Activated CD4-positive, alpha-beta T cell treated with anti-CD3 and anti-CD28 coated beads for 48 hours (primary cell): ENCODE measurements around the gene PCCA.
"Not testable (repeated sequence)": the region's sequence is repeated elsewhere in the genome, so short reads cannot be mapped to it uniquely, and the experiment has no call there.

Source experiments
- DNase-seq: peaks from one replicate; pipeline ENCODE4 v3.0.0-alpha.2; 2020

The PCCA gene

GRCh38 chr13:100378533-100378932, 289.6 kb downstream of the PCCA start:
- no peak for DNase-seq

GRCh38 chr13:100381595-100382224, 292.8 kb downstream of the PCCA start:
- DNase-seq, result no peak

GRCh38 chr13:100382785-100383184, 293.9 kb downstream of the PCCA start:
- no peak for DNase-seq

- DNase-seq, result no peak
Measured at GRCh38 chr13:100387416-100387815, 298.5 kb downstream of the PCCA start.

- not testable (repeated sequence) for DNase-seq
Measured at GRCh38 chr13:100388150-100388549, 299.3 kb downstream of the PCCA start.

GRCh38 chr13:100388923-100389322, 300.0 kb downstream of the PCCA start:
- no peak for DNase-seq

GRCh38 chr13:100389617-100390016, 300.7 kb downstream of the PCCA start:
- DNase-seq, result no peak

- peak; percentile 77 for DNase-seq
Measured at GRCh38 chr13:100392709-100393630, 304.1 kb downstream of the PCCA start.

GRCh38 chr13:100394005-100394695, 305.3 kb downstream of the PCCA start:
- peak; percentile 28 for DNase-seq

- DNase-seq, result no peak
Measured at GRCh38 chr13:100395698-100396373, 306.9 kb downstream of the PCCA start.

- no peak for DNase-seq
Measured at GRCh38 chr13:100396776-100397175, 307.9 kb downstream of the PCCA start.

- no peak for DNase-seq
Measured at GRCh38 chr13:100397627-100398026, 308.7 kb downstream of the PCCA start.

- no peak for DNase-seq
Measured at GRCh38 chr13:100398360-100398759, 309.5 kb downstream of the PCCA start.

GRCh38 chr13:100399455-100399854, 310.6 kb downstream of the PCCA start:
- DNase-seq, result no peak

- no peak for DNase-seq
Measured at GRCh38 chr13:100403675-100404074, 314.8 kb downstream of the PCCA start.

GRCh38 chr13:100409132-100409531, 320.2 kb downstream of the PCCA start:
- DNase-seq, result no peak

- no peak for DNase-seq
Measured at GRCh38 chr13:100423375-100423774, 334.5 kb downstream of the PCCA start.

GRCh38 chr13:100428986-100429385, 340.1 kb downstream of the PCCA start:
- no peak for DNase-seq

- no peak for DNase-seq
Measured at GRCh38 chr13:100432611-100433010, 343.7 kb downstream of the PCCA start.

- DNase-seq, result no peak
Measured at GRCh38 chr13:100433475-100433874, 344.6 kb downstream of the PCCA start.

GRCh38 chr13:100434010-100434763, 345.3 kb downstream of the PCCA start:
- DNase-seq, result no peak

GRCh38 chr13:100436099-100436498, 347.2 kb downstream of the PCCA start:
- no peak for DNase-seq
